GM13977 (cell line): ENCODE measurements around the gene SCART1.
"Not testable (repeated sequence)": the region's sequence is repeated elsewhere in the genome, so short reads cannot be mapped to it uniquely, and the experiment has no call there.

Experiments used
- DNase-seq: peaks from one replicate; pipeline ENCODE4 v3.0.0; 2012; ENCODE audit warnings: low spot score
- CTCF ChIP-seq: IDR thresholded peaks from 2 replicates; pipeline ENCODE4 v1.5.1; 2012; ENCODE audit warnings: mild to moderate bottlenecking, control low read depth; ENCODE audit not compliant: insufficient read depth; ENCODE audit errors: extremely low read depth, missing control alignments
- in situ Hi-C: fragments of 300-500 bp; cut with MboI; formaldehyde crosslinking; loops from one replicate; pipeline ENCODE4 v1.12.0; 2022; ENCODE audit warnings: low sequenced_read_pairs, low pct_unique_long_range_greater_than_20kb, mixed read lengths, inconsistent platforms; ENCODE audit not compliant: unreplicated experiment

SCART1 gene

GRCh38 chr10:133422223-133422806 lies 31.4 kb upstream of the SCART1 start:
- in situ Hi-C loops, result no loop called here
- DNase-seq, result no peak

GRCh38 chr10:133422807-133423771 lies 30.7 kb upstream of the SCART1 start:
- in situ Hi-C loops, result no loop called here
- DNase-seq, result peak; percentile 46
- TF ChIP-seq CTCF, result no peak

More at GRCh38 chr10:133422223-133422806, 31.4 kb upstream of the SCART1 start:
- TF ChIP-seq CTCF, result no peak

GRCh38 chr10:133424102-133424501 lies 29.6 kb upstream of the SCART1 start:
- DNase-seq, in situ Hi-C loops: not testable (repeated sequence)

DNA sequence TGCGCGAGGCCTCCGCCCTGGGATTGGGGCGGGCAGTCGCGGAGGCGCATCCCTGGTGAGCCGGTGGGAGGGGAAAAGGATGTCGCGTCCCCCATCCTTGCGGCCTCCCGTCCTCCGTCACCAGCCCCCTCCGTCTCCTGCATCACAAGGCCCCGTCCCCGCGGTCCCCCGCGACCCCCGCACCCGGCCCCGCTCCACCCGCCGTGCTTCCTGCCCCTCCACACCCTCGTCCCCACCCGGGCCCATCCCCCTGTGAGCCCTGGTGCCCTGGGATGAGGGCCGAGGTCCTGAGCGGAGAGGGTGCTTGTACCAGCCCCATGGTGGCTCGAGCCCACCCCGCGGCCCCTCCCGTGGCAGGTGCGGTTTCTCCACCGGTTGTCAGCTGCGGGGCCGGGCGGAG lies 29.1 kb upstream of the SCART1 start, which contains the start of gene SPRN:
Gene SPRN (minus strand): TSS at position 25 of the 400 bp plus-strand sequence. CDS start 944 bp downstream, outside the sequence.
- DNase-seq, in situ Hi-C loops: not testable (repeated sequence)

- DNase-seq, in situ Hi-C loops: not testable (repeated sequence)
These were observed 24.2 kb upstream of the SCART1 start for GRCh38 chr10:133429571-133429970.

DNA sequence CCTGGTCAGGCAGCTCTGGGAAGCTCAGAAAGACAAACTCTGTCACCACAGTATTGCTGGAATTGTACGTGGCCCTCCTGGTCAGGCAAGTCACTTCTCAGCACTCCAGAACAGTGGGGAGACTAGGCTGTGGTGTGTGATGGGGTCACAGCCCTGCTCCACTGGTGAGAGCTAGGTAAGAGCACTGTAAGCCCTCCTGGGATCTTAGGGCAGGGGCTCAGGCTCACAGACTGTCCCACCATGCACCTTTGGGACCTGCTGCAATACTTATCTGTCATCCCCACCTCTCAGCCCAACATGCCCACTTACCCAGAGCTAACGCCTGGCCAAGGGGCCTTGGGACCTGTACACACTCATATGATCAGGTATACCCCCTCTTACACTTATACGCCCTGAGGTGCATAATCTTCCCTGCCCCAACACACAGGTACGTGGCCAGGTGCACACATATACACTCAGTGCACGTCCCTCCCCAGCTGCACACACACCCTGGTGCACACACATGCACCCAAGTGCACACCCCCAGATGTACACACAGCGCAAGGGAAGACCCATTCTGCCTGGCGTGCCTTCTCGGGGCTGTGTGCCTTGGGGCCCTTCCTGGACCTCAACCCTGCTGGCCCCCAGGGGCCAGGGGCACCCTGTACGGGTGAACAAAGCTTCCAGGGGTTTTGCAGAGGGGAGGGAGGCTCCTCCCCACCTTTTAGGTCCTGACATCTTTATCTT lies 21.7 kb upstream of the SCART1 start:
- DNase-seq, in situ Hi-C loops: not testable (repeated sequence)

- in situ Hi-C loops, DNase-seq: not testable (repeated sequence)
These were observed 21.0 kb upstream of the SCART1 start for GRCh38 chr10:133432789-133433188.

- in situ Hi-C loops, result no loop called here
- TF ChIP-seq CTCF, result peak; percentile 56
- peak; percentile 75 for DNase-seq
These were observed 15.0 kb upstream of the SCART1 start for GRCh38 chr10:133438711-133439273.
